ENCODE data around the gene KRT83.

GRCh38 chr12:52271158-52271557, 50.0 kb downstream of the KRT83 start:
- TF ChIP-seq, protein P1, sequence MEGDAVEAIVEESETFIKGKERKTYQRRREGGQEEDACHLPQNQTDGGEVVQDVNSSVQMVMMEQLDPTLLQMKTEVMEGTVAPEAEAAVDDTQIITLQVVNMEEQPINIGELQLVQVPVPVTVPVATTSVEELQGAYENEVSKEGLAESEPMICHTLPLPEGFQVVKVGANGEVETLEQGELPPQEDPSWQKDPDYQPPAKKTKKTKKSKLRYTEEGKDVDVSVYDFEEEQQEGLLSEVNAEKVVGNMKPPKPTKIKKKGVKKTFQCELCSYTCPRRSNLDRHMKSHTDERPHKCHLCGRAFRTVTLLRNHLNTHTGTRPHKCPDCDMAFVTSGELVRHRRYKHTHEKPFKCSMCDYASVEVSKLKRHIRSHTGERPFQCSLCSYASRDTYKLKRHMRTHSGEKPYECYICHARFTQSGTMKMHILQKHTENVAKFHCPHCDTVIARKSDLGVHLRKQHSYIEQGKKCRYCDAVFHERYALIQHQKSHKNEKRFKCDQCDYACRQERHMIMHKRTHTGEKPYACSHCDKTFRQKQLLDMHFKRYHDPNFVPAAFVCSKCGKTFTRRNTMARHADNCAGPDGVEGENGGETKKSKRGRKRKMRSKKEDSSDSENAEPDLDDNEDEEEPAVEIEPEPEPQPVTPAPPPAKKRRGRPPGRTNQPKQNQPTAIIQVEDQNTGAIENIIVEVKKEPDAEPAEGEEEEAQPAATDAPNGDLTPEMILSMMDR (IDR thresholded peaks at IDR 0.05) = no peak
- TF ChIP-seq POLR2A (IDR thresholded peaks at IDR 0.05) = no peak
